ENCODE measurements around the gene TNFSF10.

GRCh38 chr3:172537507-172538158, 14.4 kb upstream of the TNFSF10 start:
- TF ChIP-seq, protein P1, sequence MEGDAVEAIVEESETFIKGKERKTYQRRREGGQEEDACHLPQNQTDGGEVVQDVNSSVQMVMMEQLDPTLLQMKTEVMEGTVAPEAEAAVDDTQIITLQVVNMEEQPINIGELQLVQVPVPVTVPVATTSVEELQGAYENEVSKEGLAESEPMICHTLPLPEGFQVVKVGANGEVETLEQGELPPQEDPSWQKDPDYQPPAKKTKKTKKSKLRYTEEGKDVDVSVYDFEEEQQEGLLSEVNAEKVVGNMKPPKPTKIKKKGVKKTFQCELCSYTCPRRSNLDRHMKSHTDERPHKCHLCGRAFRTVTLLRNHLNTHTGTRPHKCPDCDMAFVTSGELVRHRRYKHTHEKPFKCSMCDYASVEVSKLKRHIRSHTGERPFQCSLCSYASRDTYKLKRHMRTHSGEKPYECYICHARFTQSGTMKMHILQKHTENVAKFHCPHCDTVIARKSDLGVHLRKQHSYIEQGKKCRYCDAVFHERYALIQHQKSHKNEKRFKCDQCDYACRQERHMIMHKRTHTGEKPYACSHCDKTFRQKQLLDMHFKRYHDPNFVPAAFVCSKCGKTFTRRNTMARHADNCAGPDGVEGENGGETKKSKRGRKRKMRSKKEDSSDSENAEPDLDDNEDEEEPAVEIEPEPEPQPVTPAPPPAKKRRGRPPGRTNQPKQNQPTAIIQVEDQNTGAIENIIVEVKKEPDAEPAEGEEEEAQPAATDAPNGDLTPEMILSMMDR (IDR thresholded peaks at IDR 0.05) = no peak
- TF ChIP-seq POLR2AphosphoS5 (IDR thresholded peaks at IDR 0.05) (no peak), EP300 (IDR thresholded peaks at IDR 0.05) (no peak), POLR2A (IDR thresholded peaks at IDR 0.05) (no peak)

Data from sigmoid colon (tissue), 4 donors.